Measurements from ENCODE around the gene SNPH.

The SNPH gene

DNA sequence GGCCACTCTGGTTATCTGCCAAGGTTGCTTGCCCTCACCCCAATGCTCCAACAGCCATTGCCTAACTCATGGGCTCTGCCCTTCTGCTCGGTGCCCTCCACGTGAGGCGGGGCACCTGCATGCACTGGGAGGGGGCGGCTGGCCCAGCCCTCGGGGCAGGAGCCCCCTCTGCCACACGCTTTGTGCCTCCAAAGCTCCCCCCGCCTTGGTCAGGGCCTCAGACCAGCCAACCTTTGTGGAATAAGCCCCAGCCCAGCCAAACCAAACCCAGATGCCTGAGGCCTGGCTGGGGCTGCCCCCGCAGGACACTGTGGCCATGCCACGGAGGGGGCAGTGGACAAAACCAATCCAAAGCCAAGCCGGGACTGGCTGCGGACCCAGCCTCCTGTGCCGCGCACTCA is 41.5 kb downstream of the SNPH start:
- DNase-seq: no peak

DNA sequence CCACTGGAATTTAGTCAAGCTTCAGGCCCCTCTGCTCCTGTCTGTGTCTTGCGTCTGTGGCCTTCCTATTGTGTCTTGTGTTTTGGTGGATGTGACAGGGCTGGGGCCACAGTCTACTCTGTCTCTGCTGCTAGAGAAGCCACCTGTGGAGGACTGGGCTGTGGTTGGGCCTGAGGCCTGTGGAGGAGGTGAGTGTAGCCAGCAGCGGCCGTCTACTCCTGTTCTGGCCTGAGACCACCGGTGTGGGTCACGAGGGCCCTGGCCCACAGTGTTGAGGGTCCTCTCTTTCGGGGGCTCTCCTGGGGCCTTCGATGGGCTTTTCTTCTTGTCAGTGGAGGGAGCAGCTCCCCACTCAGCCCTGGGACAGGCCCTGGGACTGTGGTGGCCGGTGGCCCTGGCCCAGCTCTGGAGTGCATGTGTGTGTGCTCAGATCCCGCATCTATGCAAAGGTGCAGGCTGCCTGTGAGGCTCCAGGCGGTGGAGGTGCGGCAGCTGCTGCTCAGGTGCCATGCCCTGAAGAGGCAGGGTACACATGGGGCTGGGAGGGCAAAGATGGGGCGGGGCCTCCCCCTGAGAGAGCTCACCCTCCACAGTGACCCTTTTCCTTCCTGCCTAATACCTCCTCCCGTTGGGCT is 42.1 kb downstream of the SNPH start:
- no peak for DNase-seq

DNA sequence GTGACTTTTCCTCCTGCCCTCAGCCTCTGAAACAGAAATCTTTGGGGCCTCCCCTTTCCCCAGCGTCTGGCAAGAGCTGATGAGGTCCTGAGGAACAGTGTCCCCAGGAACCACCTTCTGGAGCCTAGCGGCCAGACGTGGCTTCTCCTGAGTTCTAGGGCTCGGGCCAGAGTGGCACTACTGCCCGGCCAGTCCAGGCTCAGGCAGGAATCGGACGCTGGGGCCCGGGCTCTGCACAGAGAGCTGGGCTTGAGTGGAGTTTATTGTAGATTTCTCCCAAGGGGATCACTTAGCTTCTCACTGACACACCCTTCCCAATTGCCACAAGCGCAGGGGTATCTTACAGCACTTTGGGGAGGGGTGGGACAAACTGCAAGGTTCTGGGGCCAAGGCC is 42.6 kb downstream of the SNPH start:
- no peak for DNase-seq

DNA sequence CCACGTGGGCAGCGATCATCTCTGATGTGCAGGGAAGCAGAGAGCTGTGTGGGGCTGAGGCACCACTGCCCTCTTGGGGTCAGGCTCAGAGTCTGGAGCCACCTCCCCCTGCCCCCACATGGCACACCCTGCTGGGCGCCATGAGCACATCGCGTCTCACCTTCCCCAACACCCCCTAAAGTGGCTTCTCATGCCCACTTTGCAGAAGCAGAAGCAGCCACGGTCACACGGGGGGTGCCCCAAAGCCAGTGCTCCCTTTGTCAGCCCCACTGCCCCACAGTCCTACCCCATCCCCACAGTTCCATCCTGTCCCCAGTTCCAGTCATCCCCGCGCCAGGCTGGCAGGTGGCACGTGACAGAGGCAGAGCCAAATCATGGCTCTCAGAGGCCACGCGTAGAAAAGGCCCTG is 43.3 kb downstream of the SNPH start:
- no peak for DNase-seq

DNA sequence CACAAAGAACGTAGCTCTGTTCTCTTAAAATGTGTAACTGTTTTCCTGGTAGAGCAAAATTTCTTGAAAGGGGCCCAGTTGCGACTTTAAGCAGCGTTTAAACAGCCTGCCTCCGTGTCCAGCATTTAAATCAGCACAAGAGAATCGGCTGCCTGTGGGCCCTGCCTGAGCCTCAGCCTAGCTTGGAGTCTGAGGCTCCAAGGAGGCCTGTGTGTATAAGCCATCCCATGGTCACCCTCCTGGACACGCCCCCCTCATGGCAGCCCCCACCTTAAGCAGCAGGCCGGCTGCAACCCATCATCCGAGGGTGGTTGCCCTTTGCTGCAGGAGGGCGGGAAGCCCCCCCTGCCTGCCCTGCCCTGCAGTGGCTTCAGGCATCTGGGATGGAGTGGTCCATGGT is 44.0 kb downstream of the SNPH start:
- DNase-seq: no peak

DNA sequence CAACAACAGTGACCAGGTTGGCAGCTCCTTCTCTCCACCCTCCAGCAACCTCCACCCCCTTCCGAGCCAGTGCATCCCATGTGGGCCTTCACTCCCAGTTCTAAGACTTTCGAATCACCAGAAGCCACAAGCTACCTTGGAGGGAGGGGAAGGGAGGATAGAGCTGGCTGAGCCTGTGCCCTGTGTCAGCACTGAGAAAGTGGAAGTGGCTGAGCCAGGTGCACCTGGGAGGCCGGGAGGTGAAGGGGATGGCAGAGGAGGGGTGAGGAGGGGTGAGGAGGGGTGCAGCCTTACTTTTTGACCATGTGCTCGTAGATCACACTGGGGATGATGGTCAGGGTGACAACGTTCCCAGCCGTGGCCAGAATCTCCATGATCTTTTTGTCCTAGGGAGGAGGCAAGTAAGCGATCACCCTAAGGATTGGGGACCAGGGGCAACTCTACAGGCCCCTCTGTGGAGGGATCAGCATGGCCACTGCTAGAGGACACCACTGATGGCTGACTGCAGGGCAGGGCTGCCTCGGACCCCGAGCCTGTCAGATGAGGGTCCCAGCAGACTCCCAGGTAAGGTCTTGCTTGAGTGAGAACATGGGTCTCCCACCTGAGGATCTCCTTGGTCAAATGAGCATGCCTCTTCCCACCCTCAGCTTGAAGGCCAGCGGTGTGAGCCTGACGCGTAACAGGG is 44.6 kb downstream of the SNPH start:
- no peak for DNase-seq

DNA sequence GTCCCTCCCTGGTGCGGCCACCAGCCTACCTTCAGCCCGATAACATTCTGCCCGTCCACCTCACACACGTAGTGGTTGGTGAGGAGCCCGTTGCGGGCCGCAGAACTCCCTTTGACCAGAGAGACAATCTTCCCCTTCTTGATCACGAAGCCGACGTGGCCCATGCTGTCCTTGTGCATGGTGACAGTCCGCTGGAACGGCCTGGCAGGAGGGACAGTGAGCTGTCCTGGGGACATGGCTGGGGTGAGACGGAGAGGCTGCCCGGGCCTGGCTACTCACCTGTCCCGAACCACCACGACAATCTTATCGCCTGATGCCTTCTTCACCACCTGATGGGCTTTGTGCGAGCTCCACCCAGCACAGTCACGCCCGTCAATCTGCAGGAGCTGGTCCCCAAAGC is 46.2 kb downstream of the SNPH start:
- DNase-seq: no peak

DNA sequence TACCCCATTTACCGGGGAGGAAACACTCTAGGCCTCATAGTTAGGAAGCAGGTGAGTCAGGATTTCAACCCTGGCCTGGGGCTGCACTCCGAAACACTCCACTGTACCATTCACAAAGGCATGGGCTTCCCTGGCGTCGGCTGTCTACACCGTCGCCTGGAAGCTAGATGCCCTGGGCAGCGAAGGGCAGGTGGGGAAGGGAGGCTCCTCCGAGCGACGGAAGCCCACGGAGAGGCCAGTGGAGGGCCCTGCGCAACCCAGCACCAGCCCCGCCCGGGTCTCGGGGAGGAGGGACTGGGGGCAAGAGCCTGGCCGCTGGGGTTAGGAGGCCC is 46.8 kb downstream of the SNPH start:
- no peak for DNase-seq

DNA sequence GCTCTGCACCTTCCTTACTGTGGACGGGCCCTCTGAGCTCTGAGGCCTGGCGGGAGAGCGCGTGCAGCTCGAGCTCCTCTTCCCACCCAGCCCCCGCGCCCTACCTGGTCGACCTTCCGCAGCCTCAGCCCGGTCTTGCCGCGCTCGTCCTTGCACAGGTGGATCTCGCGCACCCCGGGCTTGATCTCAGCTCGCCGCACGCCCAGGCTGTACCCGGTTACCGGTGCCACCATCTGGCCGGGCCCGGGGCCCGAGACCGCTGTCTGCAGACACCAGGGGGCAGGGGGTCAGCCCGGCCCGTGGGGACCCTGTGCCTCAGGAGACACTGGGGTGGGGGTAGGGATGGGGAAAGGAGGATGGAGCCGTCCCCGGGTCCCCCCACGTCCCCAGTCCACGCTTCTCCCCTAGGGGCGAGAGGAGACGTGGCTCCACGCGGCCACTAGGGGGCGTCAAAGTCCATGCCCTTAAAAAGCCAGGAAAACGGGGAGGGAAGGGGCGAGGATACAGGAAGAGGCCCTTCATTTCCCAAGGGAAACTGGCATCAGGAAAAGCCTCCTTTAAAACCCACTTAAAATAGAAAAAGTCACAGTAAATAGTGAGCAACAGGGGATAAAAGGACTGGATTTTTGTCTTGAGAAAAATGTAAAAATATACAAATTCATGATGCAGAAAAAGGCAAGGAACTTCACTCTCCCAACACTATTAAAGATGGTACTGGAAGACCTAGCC is 47.3 kb downstream of the SNPH start:
- DNase-seq: peak; percentile 57

DNA sequence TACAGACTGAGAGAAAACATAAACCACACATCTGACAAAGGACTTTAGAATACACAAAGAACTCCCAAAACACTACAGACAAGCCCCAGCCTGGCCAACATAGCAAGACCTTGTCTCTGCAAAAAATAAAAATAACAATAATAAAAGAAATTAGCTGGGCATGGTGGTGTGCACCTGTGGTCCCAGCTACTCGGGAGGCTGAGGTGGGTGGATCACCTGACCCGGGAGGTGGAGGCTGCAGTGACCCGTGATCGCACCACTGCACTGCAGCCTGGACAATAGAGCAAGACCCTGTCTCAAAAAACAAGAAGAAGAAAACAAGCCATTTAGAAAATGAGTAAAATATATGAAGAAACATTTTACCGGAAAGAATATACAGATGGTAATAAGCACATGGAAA is 49.7 kb downstream of the SNPH start:
- DNase-seq: no peak

DNA sequence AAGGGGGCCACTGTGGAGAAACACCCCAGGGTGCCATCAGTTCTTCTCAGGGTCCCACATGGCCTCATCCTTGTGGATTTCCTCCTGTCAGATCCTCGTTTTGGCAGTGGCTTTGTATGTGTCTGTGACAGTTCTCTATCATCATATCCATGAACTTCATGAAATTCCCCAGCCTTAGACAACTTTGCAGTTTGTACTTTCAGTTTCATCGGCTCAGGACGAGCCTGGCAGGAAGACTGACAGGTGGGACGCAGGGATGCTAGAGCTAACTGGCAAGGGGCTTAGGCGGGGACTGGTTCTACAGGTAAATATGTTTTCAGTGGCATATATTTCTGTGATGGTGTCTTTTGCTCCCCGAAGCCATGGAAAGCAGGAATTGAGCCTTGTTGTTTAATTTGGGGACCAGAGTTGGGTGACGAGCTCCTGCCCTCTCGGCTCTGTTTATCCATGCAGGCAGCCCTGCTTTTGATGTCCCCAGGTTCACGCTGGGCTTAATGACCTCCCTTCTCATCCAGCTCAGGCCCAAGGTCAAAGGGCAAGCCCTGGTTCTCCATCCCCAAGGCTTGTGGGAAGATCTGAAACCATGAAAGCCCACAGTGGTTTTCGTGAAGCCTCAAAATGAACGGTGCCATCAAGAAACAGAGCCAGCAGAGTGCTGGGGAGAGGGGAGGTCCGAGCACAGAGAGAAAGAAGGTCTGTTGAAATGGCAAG is 51.6 kb downstream of the SNPH start:
- DNase-seq: no peak

DNA sequence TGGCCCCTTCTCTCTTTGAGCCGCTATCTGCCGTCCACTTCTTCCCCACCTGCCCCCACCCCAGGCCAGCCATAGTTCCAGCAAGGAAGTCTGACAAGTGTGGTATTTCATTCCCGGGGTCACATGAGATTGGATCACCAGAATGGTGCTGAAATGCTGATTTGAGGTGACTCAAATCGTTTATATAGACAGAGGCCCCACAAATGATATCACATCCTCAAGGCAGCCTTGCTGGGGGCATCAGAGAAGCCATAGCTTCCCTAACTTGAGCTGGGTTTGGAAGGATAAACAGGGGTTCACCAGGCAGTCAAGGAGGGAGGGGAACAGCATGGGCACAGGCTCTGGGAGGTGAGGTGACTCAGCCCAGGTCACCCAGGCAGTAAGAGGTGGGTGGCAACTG is 53.0 kb downstream of the SNPH start:
- peak; percentile 13 for DNase-seq

DNA sequence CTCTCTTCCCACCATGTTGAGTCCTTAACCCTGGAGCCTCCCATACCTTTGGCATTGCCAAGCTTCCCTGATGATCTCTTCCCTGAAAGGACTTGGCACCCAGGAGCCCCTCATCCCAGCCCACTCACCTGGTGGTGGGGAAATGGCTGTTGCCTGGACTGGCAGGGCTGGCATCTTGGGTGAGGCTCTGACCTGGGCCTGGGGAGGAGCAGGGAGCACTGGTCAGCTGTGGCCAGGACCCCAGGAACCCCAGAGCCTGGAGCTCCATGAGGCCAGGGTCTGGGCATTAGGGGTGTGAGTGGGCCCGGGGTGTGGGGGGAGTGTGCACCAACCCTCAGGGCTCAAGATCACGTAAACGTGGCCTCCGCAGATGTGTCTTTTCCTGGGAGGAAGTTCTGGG is 53.4 kb downstream of the SNPH start:
- DNase-seq: no peak

DNA sequence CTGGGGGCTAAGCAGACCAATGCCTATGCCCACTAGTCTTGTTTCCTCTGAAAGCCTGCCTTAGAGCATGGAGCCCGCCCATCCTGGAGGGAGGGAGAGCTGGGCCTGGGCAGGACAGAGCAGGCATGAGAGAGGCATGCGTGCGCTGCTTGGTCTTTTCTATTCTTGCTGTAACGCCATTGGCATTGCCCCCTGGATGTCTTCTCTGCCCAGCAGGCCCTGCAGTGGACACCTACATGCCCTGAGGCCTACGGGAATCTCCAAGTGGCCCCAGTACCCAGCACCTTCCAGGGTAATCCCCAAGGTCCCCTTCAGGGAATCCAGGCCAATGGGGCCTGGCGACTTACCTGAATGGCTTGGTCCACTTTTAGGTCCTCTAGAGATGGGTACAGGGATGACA is 53.9 kb downstream of the SNPH start:
- no peak for DNase-seq

DNA sequence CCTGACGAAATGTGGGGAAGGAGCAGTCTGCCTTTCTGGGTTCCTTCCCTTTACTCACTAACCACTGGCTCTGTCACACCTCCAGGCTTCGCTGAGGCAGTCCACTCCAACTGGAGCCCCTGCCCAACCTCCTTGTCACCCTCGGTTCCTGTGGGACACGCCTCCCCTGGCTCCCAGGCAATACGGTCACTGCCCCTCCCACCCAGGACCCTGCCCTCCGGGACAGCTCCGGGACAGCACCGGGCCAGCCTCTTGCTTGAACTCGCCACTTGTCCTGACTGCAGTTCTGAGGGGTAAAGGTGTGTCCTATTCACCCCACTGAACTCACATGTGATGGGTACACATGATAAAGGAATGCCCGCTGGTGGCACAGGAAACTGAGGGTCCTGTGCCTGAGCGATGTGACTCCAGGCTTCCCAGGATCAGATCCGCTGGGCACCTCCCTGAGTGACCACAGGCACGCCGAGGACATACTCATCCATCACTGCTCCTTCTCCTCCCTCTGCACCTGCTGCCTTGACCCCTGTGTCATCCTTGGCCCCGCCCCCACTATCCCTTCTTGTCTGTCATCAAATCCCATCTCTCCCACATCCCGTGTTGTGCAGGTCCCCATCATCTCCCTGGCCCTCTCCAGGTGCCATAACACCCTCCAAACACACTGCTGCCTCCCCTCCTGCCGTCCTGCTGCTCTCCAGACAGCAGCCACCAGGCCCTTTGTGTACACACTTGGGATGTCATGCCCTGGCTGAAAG is 55.0 kb downstream of the SNPH start:
- DNase-seq: no peak

DNA sequence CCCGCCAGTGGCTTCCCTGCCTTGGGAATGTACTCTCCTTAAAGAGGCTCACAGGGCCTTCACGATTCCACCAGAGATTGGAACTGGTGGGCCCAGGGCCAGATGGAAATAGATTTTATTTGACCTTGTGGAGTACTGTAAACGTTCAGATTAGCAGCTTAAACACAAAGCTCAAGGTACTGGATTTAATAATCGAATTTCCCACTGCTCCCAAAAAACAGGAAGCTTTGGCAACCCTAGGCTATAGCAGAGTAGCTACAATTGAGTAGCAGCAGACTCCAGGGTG is 55.5 kb downstream of the SNPH start:
- DNase-seq: no peak

DNA sequence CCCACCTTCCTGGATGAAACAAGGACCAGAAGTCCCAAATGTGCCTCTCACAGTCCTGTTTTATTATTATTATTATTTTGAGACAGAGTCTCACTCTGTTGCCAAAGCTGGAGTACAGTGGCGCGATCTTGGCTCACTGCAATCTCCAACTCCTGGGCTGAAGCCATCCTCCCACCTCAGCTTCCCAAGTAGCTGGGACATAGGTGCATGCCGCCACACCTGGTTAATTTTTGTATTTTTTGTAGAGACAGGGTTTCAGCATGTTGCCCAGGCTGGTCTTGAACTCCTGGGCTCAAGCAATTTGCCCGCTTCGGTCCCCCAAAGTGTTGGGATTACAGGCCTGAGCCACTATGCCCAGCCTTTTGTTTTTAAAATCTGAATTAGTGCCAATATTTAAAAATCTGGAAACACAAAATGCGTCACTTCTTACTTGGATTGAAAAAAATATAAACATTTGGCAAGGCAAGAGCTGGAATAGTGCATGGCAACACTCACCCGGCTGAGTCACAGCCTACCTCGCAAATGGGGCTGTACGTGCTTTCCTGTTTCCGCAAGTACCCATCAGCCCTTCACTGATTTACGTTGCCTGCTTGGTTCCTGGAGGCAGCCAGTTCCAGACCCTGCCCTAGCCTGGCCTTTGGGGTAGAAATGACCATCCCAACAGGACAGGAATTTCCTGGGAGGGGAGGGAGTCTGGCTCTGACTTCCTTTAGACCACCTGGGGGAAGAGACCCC is 56.6 kb downstream of the SNPH start:
- peak; percentile 52 for DNase-seq

DNA sequence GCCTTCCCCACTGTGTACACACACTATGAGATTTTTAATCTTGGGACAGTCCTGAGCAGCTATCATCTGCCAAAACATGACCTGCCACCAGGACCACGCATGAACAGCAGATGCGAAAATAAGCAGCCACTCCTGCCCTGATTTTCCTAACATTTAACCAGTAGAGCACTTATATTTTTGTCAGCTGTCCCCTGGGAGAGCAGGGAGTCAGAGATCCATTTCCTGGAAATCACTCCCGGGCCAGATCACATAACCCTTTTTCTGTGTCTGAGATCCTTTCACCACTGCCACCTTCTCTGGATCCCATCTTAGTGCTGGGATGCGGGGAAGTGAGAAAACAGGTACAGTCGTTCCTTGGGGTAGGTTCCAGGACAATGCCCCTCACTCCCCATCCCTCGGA is 57.2 kb downstream of the SNPH start:
- no peak for DNase-seq

DNA sequence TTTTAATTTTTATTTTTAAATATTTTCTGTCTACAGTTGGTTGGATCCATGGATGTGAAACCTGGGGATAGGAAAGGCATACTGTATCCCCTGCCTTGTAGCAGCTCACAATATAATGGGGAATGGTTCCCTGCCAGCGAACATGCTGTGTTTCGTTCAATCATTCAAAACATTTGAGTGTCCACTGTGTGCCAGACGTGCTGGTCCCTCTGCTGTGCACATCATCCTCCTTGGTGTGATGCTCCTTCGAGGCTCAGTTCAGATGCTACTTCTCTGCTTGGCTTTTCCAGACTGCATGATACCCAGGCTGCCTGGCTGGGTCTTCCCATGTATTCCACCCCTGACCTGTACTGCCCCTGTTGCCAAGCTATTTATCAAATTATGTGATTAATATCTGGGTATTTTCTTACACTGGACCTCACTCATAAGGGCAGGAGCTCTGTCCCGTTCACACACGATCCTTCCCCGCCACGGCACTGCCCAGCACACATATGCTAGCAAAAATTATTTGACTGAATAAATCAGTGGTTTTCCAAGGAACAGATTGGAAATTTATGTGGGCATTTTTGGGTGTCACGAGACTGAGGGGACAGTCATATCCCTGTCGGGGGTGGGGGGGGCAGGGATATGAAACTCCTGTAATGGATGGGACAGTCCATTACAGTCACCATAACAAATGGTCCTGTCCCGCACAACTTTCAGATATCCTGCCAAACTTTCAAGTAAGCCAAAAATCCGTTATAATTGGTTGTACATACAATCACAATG is 57.9 kb downstream of the SNPH start:
- no peak for DNase-seq

DNA sequence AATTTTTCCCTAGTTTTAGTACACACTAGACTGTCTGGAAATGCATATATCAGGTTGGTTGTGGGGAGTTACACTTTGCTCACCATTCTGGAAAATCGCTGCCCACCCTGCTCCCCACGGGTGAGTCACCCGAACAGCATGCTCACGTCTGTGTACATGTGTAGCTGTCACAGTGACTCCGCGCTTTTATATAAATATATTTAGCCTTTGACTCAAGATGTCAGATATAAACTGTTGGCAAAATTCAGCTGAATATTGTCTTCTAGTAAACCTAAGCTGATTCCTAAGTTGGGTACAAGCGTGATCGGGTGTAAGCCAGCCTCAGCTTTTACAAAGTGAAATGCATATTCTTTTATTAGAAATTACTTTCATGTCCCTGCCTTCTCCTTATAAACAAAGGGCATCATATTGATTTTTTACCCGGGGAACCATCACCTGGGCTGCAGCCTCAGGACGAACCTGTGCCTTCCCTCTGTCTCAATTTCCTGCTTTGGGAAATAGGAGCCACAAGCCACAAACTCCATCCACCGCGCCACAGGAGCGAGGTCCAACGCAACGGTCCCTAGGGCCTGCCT is 58.6 kb downstream of the SNPH start:
- peak; percentile 55 for DNase-seq

Measured in inflammatory macrophage treated with lipopolysaccharide for 4 hours (primary cell).